OCI-LY3 (cell line): ENCODE measurements around the gene PLA2G4A.

Source experiments
- H2AFZ ChIP-seq: fragments of 200-600, 300-600 bp; shearing (Covaris generic); 2 replicates; pipeline ENCODE4 v1.6.0; 2014; ENCODE audit warnings: antibody characterized with exemption, low read depth, low read length
- H3K27ac ChIP-seq: fragments of 200-600, 300-600 bp; sonication (generic); 2 replicates; pipeline ENCODE4 v1.5.1; 2014; ENCODE audit warnings: mild to moderate bottlenecking, low read length, moderate library complexity, mixed read lengths
- H3K27me3 ChIP-seq: fragments of 200-600, 300-600 bp; sonication (generic); 2 replicates; pipeline ENCODE4 v1.6.1; 2014; ENCODE audit warnings: low read depth, low read length, mixed read lengths
- H3K36me3 ChIP-seq: fragments of 200-600, 300-600 bp; sonication (generic); replicated peaks from 2 replicates; pipeline ENCODE3; 2014; ENCODE audit warnings: low read depth, low read length, mixed read lengths
- H3K4me1 ChIP-seq: fragments of 300-600, 200-600 bp; sonication (generic); 2 replicates; pipeline ENCODE4 v1.6.1; 2014; ENCODE audit warnings: low read length, mixed read lengths
- H3K4me2 ChIP-seq: fragments of 200-600, 300-600 bp; sonication (generic); 2 replicates; pipeline ENCODE4 v1.6.1; 2014; ENCODE audit warnings: low read length, mixed read lengths
- H3K4me3 ChIP-seq: fragments of 300-600, 200-600 bp; sonication (generic); 2 replicates; pipeline ENCODE4 v1.5.1; 2014; ENCODE audit warnings: antibody characterized with exemption, mild to moderate bottlenecking, low read length, moderate library complexity
- H3K79me2 ChIP-seq: fragments of 300-600, 200-600 bp; shearing (Covaris generic); 2 replicates; pipeline ENCODE4 v1.6.1; 2014; ENCODE audit warnings: mild to moderate bottlenecking, low read length, mixed read lengths
- H3K9ac ChIP-seq: fragments of 300-600, 200-600 bp; shearing (Covaris generic); 2 replicates; pipeline ENCODE4 v1.6.0; 2014; ENCODE audit warnings: mild to moderate bottlenecking, low read length, moderate library complexity
- H3K9me3 ChIP-seq: fragments of 200-600, 300-600 bp; shearing (Covaris generic); 2 replicates; pipeline ENCODE4 v1.6.1; 2014; ENCODE audit warnings: low read length, mixed read lengths; ENCODE audit not compliant: insufficient read depth
- H4K20me1 ChIP-seq: fragments of 200-600, 300-600 bp; sonication (generic); 2 replicates; pipeline ENCODE4 v1.6.1; 2016; ENCODE audit warnings: low read length, mixed read lengths; ENCODE audit not compliant: insufficient read depth
- CTCF ChIP-seq: fragments of 200-600, 300-600 bp; sonication (generic); IDR thresholded peaks from 2 replicates; pipeline ENCODE4 v1.5.1; 2014; ENCODE audit warnings: antibody characterized with exemption, low read length, low read depth
- EZH2phosphoT487 ChIP-seq: fragments of 200-600 bp; shearing (Covaris generic); IDR thresholded peaks from 2 replicates; pipeline ENCODE4 v1.6.1; 2018; ENCODE audit warnings: antibody characterized with exemption, mixed run types, low read depth

Gene PLA2G4A

GRCh38 chr1:187037973-187038553 lies 209.3 kb downstream of the PLA2G4A start:
- H3K36me3 ChIP-seq, result no peaks in the 10 kb centered on the region
- no peak overlapping the region for H3K9ac ChIP-seq
- no peaks in the 10 kb centered on the region for H3K4me1 ChIP-seq
- no peaks in the 10 kb centered on the region for H4K20me1 ChIP-seq
- TF ChIP-seq EZH2phosphoT487 (no peak), CTCF (no peak)
- H3K79me2 ChIP-seq, result no peaks in the 10 kb centered on the region
- H3K27ac ChIP-seq, result no peak overlapping the region
- H3K9me3 ChIP-seq, result 0 out of 2 replicates have a peak, but pooled peaks cover 6% of the 10 kb centered on the region
- H2AFZ ChIP-seq, result no peak overlapping the region
- no peak overlapping the region for H3K4me3 ChIP-seq
- H3K4me2 ChIP-seq, result no peak overlapping the region
- H3K27me3 ChIP-seq, result no peaks in the 10 kb centered on the region
